H9 (cell line): ENCODE results near the gene IQGAP2. TPM values are rescaled to one million over a fixed set of nuclear protein-coding genes. Genes with fewer than 3 reads are reported as not detected.

Source experiments
- DNase-seq: peaks from one replicate; pipeline ENCODE4 v3.0.0-alpha.2; 2017
- H2AFZ ChIP-seq: one replicate; pipeline ENCODE4 v1.6.1; 2013; ENCODE audit warnings: mild to moderate bottlenecking, low read length, control low read depth, moderate library complexity
- H2AK5ac ChIP-seq: 2 replicates; pipeline ENCODE4 v1.6.1; 2013; ENCODE audit warnings: low read length, control low read depth, mixed read lengths; ENCODE audit not compliant: insufficient read length
- H2BK120ac ChIP-seq: one replicate; pipeline ENCODE4 v1.6.1; 2013; ENCODE audit warnings: low read depth, mild to moderate bottlenecking, low read length, control low read depth, inconsistent platforms; ENCODE audit not compliant: poor library complexity, severe bottlenecking
- H2BK12ac ChIP-seq: 2 replicates; pipeline ENCODE4 v1.6.1; 2013; ENCODE audit warnings: low read length, control low read depth, mixed read lengths, low read depth; ENCODE audit not compliant: insufficient read length
- H2BK15ac ChIP-seq: 2 replicates; pipeline ENCODE4 v1.6.1; 2013; ENCODE audit warnings: low read depth, low read length, control low read depth
- H2BK20ac ChIP-seq: one replicate; pipeline ENCODE4 v1.6.1; 2013; ENCODE audit warnings: low read depth, mild to moderate bottlenecking, low read length, control low read depth, inconsistent platforms; ENCODE audit not compliant: poor library complexity, severe bottlenecking
- H2BK5ac ChIP-seq: 2 replicates; pipeline ENCODE4 v1.6.1; 2013; ENCODE audit warnings: low read length, control low read depth, mixed read lengths; ENCODE audit not compliant: insufficient read length
- H3K14ac ChIP-seq: 2 replicates; pipeline ENCODE4 v1.6.1; 2013; ENCODE audit warnings: low read length, control low read depth; ENCODE audit not compliant: insufficient read depth
- H3K18ac ChIP-seq: 2 replicates; pipeline ENCODE4 v1.6.1; 2013; ENCODE audit warnings: low read depth, mild to moderate bottlenecking, mixed read lengths, low read length, control low read depth; ENCODE audit not compliant: insufficient read length
- H3K23ac ChIP-seq: 2 replicates; pipeline ENCODE4 v1.6.1; 2013; ENCODE audit warnings: low read length, control low read depth, mixed read lengths, low read depth; ENCODE audit not compliant: insufficient read length
- H3K23me2 ChIP-seq: 2 replicates; pipeline ENCODE4 v1.6.1; 2013; ENCODE audit warnings: low read depth, mild to moderate bottlenecking, mixed read lengths, low read length, control low read depth; ENCODE audit not compliant: insufficient read length, poor library complexity, severe bottlenecking
- H3K27ac ChIP-seq: 2 replicates; pipeline ENCODE4 v1.5.1; 2013; ENCODE audit warnings: low read length, control low read depth, mixed read lengths, low read depth; ENCODE audit not compliant: insufficient read length
- H3K27me3 ChIP-seq: 2 replicates; pipeline ENCODE4 v1.6.1; 2013; ENCODE audit warnings: low read length, control low read depth, inconsistent platforms; ENCODE audit not compliant: insufficient read depth
- H3K4ac ChIP-seq: 2 replicates; pipeline ENCODE4 v1.6.1; 2013; ENCODE audit warnings: low read depth, mild to moderate bottlenecking, control low read depth, inconsistent platforms, low read length, moderate library complexity
- H3K4me1 ChIP-seq: 2 replicates; pipeline ENCODE4 v1.6.1; 2013; ENCODE audit warnings: low read length, control low read depth, inconsistent platforms; ENCODE audit not compliant: insufficient read depth
- H3K4me2 ChIP-seq: 2 replicates; pipeline ENCODE4 v1.6.1; 2013; ENCODE audit warnings: low read length, control low read depth, mixed read lengths; ENCODE audit not compliant: insufficient read length, insufficient read depth
- H3K56ac ChIP-seq: 2 replicates; pipeline ENCODE4 v1.6.1; 2013; ENCODE audit warnings: low read depth, mild to moderate bottlenecking, mixed read lengths, low read length, control low read depth; ENCODE audit not compliant: insufficient read length
- H3K79me1 ChIP-seq: 2 replicates; pipeline ENCODE4 v1.6.1; 2013; ENCODE audit warnings: low read depth, mild to moderate bottlenecking, moderate library complexity, low read length, control low read depth, inconsistent platforms; ENCODE audit not compliant: insufficient read depth, poor library complexity, severe bottlenecking
- H3K79me2 ChIP-seq: 2 replicates; pipeline ENCODE4 v1.6.1; 2013; ENCODE audit warnings: low read length, control low read depth, inconsistent platforms; ENCODE audit not compliant: insufficient read depth
- H3K9ac ChIP-seq: 2 replicates; pipeline ENCODE4 v1.6.1; 2013; ENCODE audit warnings: low read length, control low read depth, mixed read lengths; ENCODE audit not compliant: insufficient read length; ENCODE audit errors: extremely low read depth
- H3K9me3 ChIP-seq: one replicate; pipeline ENCODE4 v1.6.1; 2013; ENCODE audit warnings: low read depth, low read length, inconsistent platforms; ENCODE audit not compliant: control insufficient read depth
- H3T11ph ChIP-seq: one replicate; pipeline ENCODE4 v1.6.1; 2013; ENCODE audit warnings: mild to moderate bottlenecking, low read length, control low read depth, inconsistent platforms
- H4K20me1 ChIP-seq: one replicate; pipeline ENCODE4 v1.6.1; 2013; ENCODE audit not compliant: control insufficient read depth, insufficient read length, insufficient read depth
- H4K5ac ChIP-seq: 2 replicates; pipeline ENCODE4 v1.6.1; 2013; ENCODE audit warnings: low read depth, mild to moderate bottlenecking, mixed read lengths, low read length, control low read depth; ENCODE audit not compliant: insufficient read length
- H4K8ac ChIP-seq: replicated peaks from 2 replicates; pipeline ENCODE4 v1.6.1; 2013; ENCODE audit warnings: low read length, control low read depth, mixed read lengths, low read depth; ENCODE audit not compliant: insufficient read length
- H4K91ac ChIP-seq: 2 replicates; pipeline ENCODE4 v1.6.1; 2013; ENCODE audit warnings: low read depth, mild to moderate bottlenecking, moderate library complexity, mixed read lengths, low read length, control low read depth; ENCODE audit not compliant: insufficient read length
- H3K27ac Mint-ChIP-seq, 3 experiments: 2 replicates in 2 of 3; 3 replicates in 1 of 3; pipeline ENCODE4 v1.8.0; 2020 to 2021; ENCODE audit warnings: mixed read lengths in 3 of 3, mild to moderate bottlenecking in 1 of 3, moderate library complexity in 1 of 3
- H3K27me3 Mint-ChIP-seq: 2 replicates; pipeline ENCODE4 v1.8.0; 2021; ENCODE audit warnings: low read depth, mild to moderate bottlenecking, moderate library complexity, mixed read lengths
- H3K36me3 Mint-ChIP-seq, 3 experiments: 2 replicates in 2 of 3; 3 replicates in 1 of 3; pipeline ENCODE4 v1.8.0; 2020 to 2021; ENCODE audit warnings: low read depth in 3 of 3, mixed read lengths in 3 of 3; ENCODE audit not compliant: insufficient read depth in 1 of 3
- H3K4me1 Mint-ChIP-seq, 2 experiments: 2 replicates each; pipeline ENCODE4 v1.8.0; 2020; ENCODE audit warnings: mixed read lengths in 2 of 2
- H3K4me3 Mint-ChIP-seq, 2 experiments: 2 replicates in 1 of 2; 3 replicates in 1 of 2; pipeline ENCODE4 v1.8.0; 2020 to 2021; ENCODE audit warnings: mild to moderate bottlenecking in 2 of 2, mixed read lengths in 2 of 2, moderate library complexity in 1 of 2
- H3K9me3 Mint-ChIP-seq, 2 experiments: 2 replicates in 1 of 2; 3 replicates in 1 of 2; pipeline ENCODE4 v1.8.0; 2020; ENCODE audit warnings: mild to moderate bottlenecking in 2 of 2, mixed read lengths in 2 of 2, moderate library complexity in 1 of 2
- CTCF ChIP-seq: fragments of 200-600 bp; sonication (generic); conservative IDR thresholded peaks from 3 replicates; pipeline ENCODE4 v1.8.0; 2021; ENCODE audit warnings: antibody characterized with exemption, mild to moderate bottlenecking
- WGBS: extraction: QIAGEN DNeasy Blood & Tissue Kit; methylation state at CpG from one replicate; pipeline ENCODE4 v1.1.7; 2013; ENCODE audit warnings: missing lambda C conversion rate, low lambda C conversion rate, mixed read lengths; ENCODE audit not compliant: insufficient read length; ENCODE audit errors: extremely low coverage; 5-methylcytosine and 5-hydroxymethylcytosine counted together
- total RNA-seq: library from RNA; stranded (reverse); gene quantifications from 2 replicates; pipeline ENCODE4 v1.2.1, GENCODE V29; 2021

Gene IQGAP2
- total RNA-seq, 1 experiment from 2014 or later: 22.5 TPM

GRCh38 chr5:76744632-76745031, 341.5 kb downstream of the IQGAP2 start:
- H2AFZ ChIP-seq: no peak overlapping the region
- no peak for DNase-seq
- Mint-ChIP-seq H3K27me3 (no peaks in the 10 kb centered on the region), H3K27ac (no peak overlapping the region), H3K9me3 (no peaks in the 10 kb centered on the region), H3K4me3 (no peak overlapping the region), H3K36me3 (no peaks in the 10 kb centered on the region), H3K4me1 (peaks cover 0 to 8% of the 10 kb centered on the region in 2 experiments; a peak in 2 of 4 replicates)
- no peaks in the 10 kb centered on the region for H3K9me3 ChIP-seq
- H3K27me3 ChIP-seq: no peaks in the 10 kb centered on the region
- no peaks in the 10 kb centered on the region for H4K20me1 ChIP-seq
- no peak overlapping the region for H3K4ac ChIP-seq
- no peak overlapping the region for H2BK120ac ChIP-seq
- no peak overlapping the region for H3T11ph ChIP-seq
- no peak overlapping the region for H3K23ac ChIP-seq
- no peak overlapping the region for H2AK5ac ChIP-seq
- TF ChIP-seq CTCF: no peak
- no peaks in the 10 kb centered on the region for H3K79me2 ChIP-seq
- no peak overlapping the region for H4K5ac ChIP-seq
- H3K79me1 ChIP-seq: no peaks in the 10 kb centered on the region
- no peaks in the 10 kb centered on the region for H3K4me1 ChIP-seq
- H3K14ac ChIP-seq: no peak overlapping the region
- no CpG with 5 or more reads among the region's 2 CpGs for WGBS
- no peak overlapping the region for H3K27ac ChIP-seq
- H4K91ac ChIP-seq: no peak overlapping the region
- no peak overlapping the region for H3K9ac ChIP-seq
- H2BK20ac ChIP-seq: no peak overlapping the region
- H2BK15ac ChIP-seq: no peak overlapping the region
- H3K4me2 ChIP-seq: no peak overlapping the region
- H3K56ac ChIP-seq: no peak overlapping the region
- no peak overlapping the region for H2BK5ac ChIP-seq
- no peak overlapping the region for H2BK12ac ChIP-seq
- H3K18ac ChIP-seq: no peak overlapping the region
- H4K8ac ChIP-seq: no peak overlapping the region
- H3K23me2 ChIP-seq: no peaks in the 10 kb centered on the region
